Measurements from ENCODE around the gene EVA1A.

Gene EVA1A

DNA sequence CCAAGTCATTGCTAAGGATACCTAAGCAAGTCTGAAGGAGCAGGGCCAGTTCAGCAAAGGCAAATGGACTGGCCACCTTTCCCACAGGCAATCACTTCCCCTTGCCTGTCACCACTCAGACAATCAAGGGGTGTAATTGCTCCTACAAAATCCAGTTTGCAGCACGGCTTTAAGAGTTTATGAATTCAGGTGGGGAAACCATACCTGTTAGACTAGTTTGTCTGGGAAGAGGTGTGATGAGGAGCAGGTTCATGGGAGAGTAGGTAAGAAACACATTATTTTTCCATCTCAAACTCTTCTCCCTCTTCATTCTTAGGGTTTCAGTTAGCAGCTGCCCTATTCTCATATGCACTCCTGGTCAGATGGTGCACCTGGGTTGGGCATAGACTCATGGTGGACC lies 102.5 kb downstream of the EVA1A start:
- DNase-seq (ENCODE audit: low spot score), result no peak
- TF ChIP-seq, protein P1, sequence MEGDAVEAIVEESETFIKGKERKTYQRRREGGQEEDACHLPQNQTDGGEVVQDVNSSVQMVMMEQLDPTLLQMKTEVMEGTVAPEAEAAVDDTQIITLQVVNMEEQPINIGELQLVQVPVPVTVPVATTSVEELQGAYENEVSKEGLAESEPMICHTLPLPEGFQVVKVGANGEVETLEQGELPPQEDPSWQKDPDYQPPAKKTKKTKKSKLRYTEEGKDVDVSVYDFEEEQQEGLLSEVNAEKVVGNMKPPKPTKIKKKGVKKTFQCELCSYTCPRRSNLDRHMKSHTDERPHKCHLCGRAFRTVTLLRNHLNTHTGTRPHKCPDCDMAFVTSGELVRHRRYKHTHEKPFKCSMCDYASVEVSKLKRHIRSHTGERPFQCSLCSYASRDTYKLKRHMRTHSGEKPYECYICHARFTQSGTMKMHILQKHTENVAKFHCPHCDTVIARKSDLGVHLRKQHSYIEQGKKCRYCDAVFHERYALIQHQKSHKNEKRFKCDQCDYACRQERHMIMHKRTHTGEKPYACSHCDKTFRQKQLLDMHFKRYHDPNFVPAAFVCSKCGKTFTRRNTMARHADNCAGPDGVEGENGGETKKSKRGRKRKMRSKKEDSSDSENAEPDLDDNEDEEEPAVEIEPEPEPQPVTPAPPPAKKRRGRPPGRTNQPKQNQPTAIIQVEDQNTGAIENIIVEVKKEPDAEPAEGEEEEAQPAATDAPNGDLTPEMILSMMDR (IDR thresholded peaks at IDR 0.05; ENCODE audit: extremely low read depth, missing control alignments), result no peak

GRCh38 chr2:75456825-75457224 lies 103.9 kb downstream of the EVA1A start:
- TF ChIP-seq, protein P1 (IDR thresholded peaks at IDR 0.05; ENCODE audit: extremely low read depth, missing control alignments), result no peak
- DNase-seq (ENCODE audit: low spot score), result no peak

GRCh38 chr2:75456111-75456510 lies 104.6 kb downstream of the EVA1A start:
- DNase-seq (ENCODE audit: low spot score), result no peak
- TF ChIP-seq, protein P1 (IDR thresholded peaks at IDR 0.05; ENCODE audit: extremely low read depth, missing control alignments), result no peak

DNA sequence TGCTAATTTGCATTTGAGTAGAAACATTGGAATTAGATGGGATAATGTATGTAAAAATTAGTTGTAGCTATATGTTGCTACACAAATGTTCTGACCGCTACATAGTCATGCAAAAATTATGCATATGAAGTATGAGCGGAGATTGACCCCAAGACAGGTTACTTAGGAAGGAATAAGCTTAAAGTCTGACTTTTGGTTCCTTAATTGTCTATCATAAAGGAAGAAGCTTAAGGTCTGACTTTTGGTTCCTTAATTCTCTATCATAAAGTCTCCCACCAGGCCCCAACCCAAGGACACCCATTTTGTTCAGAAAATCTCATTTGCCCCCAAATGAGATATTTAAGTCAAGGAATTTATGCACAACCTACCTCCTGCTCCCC lies 106.5 kb downstream of the EVA1A start:
- TF ChIP-seq, protein P1 (IDR thresholded peaks at IDR 0.05; ENCODE audit: extremely low read depth, missing control alignments), result no peak
- no peak for DNase-seq (ENCODE audit: low spot score)

- TF ChIP-seq, protein P1 (IDR thresholded peaks at IDR 0.05; ENCODE audit: extremely low read depth, missing control alignments), result no peak
- DNase-seq (ENCODE audit: low spot score), result no peak
Observed at GRCh38 chr2:75453384-75454240, 107.1 kb downstream of the EVA1A start.

GRCh38 chr2:75450068-75450467 lies 110.7 kb downstream of the EVA1A start:
- TF ChIP-seq, protein P1 (IDR thresholded peaks at IDR 0.05; ENCODE audit: extremely low read depth, missing control alignments), result no peak
- no peak for DNase-seq (ENCODE audit: low spot score)

DNA sequence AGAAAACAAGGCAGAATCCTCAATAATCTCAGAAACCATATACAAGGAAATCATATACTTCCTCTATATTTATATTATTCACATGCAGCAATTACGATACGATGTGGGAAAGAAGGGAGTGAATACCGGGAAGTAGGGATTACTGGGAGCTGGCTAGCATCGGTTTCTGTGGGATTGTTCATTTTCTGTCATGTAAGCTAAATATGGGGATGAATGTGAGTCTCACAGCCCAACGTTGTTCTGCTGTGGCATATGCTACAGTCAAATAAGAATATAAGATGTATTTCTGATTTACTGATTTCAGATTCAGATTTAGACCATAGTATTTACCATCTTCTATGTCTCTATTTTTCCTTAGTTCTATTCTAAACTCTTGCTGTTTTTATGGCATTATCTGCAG lies 113.6 kb downstream of the EVA1A start:
- no peak for DNase-seq (ENCODE audit: low spot score)
- TF ChIP-seq, protein P1 (IDR thresholded peaks at IDR 0.05; ENCODE audit: extremely low read depth, missing control alignments), result no peak

Measured in GM20000 (cell line).